Ishikawa (cell line): ENCODE data around the gene PLD1.

Source experiments
- CEBPB ChIP-seq: IDR thresholded peaks from 2 replicates; pipeline ENCODE4 v1.6.1; 2012
- EP300 ChIP-seq: IDR thresholded peaks from 2 replicates; pipeline ENCODE4 v1.6.1; 2012; ENCODE audit warnings: borderline replicate concordance
- FOXM1 ChIP-seq: IDR thresholded peaks from 2 replicates; pipeline ENCODE4 v1.6.1; 2012; ENCODE audit warnings: low read depth, borderline replicate concordance
- MAX ChIP-seq: IDR thresholded peaks from 2 replicates; pipeline ENCODE4 v1.6.1; 2012
- RAD21 ChIP-seq: IDR thresholded peaks from 2 replicates; pipeline ENCODE4 v1.6.1; 2012; ENCODE audit warnings: low read depth
- REST ChIP-seq: IDR thresholded peaks from 2 replicates; pipeline ENCODE4 v1.6.1; 2012; ENCODE audit warnings: low read depth, mild to moderate bottlenecking
- TAF1 ChIP-seq: IDR thresholded peaks from 2 replicates; pipeline ENCODE4 v1.6.1; 2012; ENCODE audit warnings: low read depth, mild to moderate bottlenecking
- TCF12 ChIP-seq: IDR thresholded peaks from 2 replicates; pipeline ENCODE4 v1.6.1; 2012; ENCODE audit warnings: low read depth

- TF ChIP-seq TAF1 (no peak), TCF12 (no peak), MAX (no peak), REST (no peak), FOXM1 (no peak), EP300 (no peak), RAD21 (peak; percentile 67), CEBPB (no peak)
These were observed 106.3 kb downstream of the PLD1 start for GRCh38 chr3:171704002-171704401.
